ENCODE measurements around the gene PLCB3. TPM values are rescaled to one million over a fixed set of nuclear protein-coding genes. Genes with fewer than 3 reads are reported as not detected.

PLCB3 gene
- total RNA-seq, 1 donor from 2014 or later: 33.5 TPM

GRCh38 chr11:64265176-64266160 is 14.1 kb downstream of the PLCB3 start:
- DNase-seq (ENCODE audit: low spot score): no peak

GRCh38 chr11:64266339-64266738 is 15.0 kb downstream of the PLCB3 start:
- DNase-seq (ENCODE audit: low spot score): no peak

- DNase-seq (ENCODE audit: low spot score): no peak
Measured at GRCh38 chr11:64267207-64267945, 16.0 kb downstream of the PLCB3 start.

GRCh38 chr11:64268025-64268892 is 16.9 kb downstream of the PLCB3 start:
- peak; percentile 79 for DNase-seq (ENCODE audit: low spot score)

GRCh38 chr11:64268893-64269539 is 17.7 kb downstream of the PLCB3 start:
- DNase-seq (ENCODE audit: low spot score): no peak

GRCh38 chr11:64269540-64270220 is 18.4 kb downstream of the PLCB3 start:
- DNase-seq (ENCODE audit: low spot score): peak; percentile 98

- DNase-seq (ENCODE audit: low spot score): no peak
Measured at GRCh38 chr11:64275031-64275800, 23.9 kb downstream of the PLCB3 start.

GRCh38 chr11:64275841-64276240 is 24.5 kb downstream of the PLCB3 start:
- no peak for DNase-seq (ENCODE audit: low spot score)

- peak; percentile 78 for DNase-seq (ENCODE audit: low spot score)
Measured at GRCh38 chr11:64276653-64277431, 25.5 kb downstream of the PLCB3 start.

GRCh38 chr11:64278576-64279190 is 27.4 kb downstream of the PLCB3 start:
- no peak for DNase-seq (ENCODE audit: low spot score)

GRCh38 chr11:64281957-64282770 is 30.8 kb downstream of the PLCB3 start:
- DNase-seq (ENCODE audit: low spot score): no peak

- no peak for DNase-seq (ENCODE audit: low spot score)
Measured at GRCh38 chr11:64283092-64283491, 31.8 kb downstream of the PLCB3 start.

GRCh38 chr11:64284048-64284961 is 33.0 kb downstream of the PLCB3 start, which contains the start of gene BAD:
Gene BAD, minus strand, starts transcription at chr11:64284665. Its CDS starts 297 bp downstream, at chr11:64284368.
- peak; percentile 97 for DNase-seq (ENCODE audit: low spot score)

- DNase-seq (ENCODE audit: low spot score): peak; percentile 90
Measured at GRCh38 chr11:64284962-64285884, 33.9 kb downstream of the PLCB3 start, which contains the start of gene GPR137. Gene GPR137, plus strand, starts transcription at chr11:64285848. Its CDS starts 677 bp downstream, at chr11:64286525.

Measured in ureter (tissue), 1 donor.